Liver (tissue), 9 donors: ENCODE measurements around the gene NTM. TPM values are rescaled to one million over a fixed set of nuclear protein-coding genes. Genes with fewer than 3 reads are reported as not detected.

Experiments used
- DNase-seq: peaks from one replicate; pipeline ENCODE4 v3.0.0-alpha.2; 2017; ENCODE audit warnings: low spot score
- H3K27ac ChIP-seq, 2 donors: one replicate each; pipeline ENCODE4 v1.7.0; 2013; ENCODE audit warnings: inconsistent platforms in 2 of 2, low read length in 2 of 2, control low read depth in 1 of 2, low read depth in 1 of 2, mild to moderate bottlenecking in 1 of 2
- H3K27me3 ChIP-seq, 4 donors: one replicate each; pipeline versions ENCODE4 v1.6.1 to v1.7.0; 2013; ENCODE audit warnings: low read length in 3 of 4, inconsistent platforms in 1 of 4, mild to moderate bottlenecking in 1 of 4, moderate library complexity in 1 of 4; ENCODE audit not compliant: control insufficient read depth in 4 of 4, insufficient read depth in 4 of 4
- H3K36me3 ChIP-seq, 4 donors: one replicate each; pipeline versions ENCODE4 v1.6.1 to v1.7.0; 2013; ENCODE audit warnings: low read length in 3 of 4, mild to moderate bottlenecking in 3 of 4, low read depth in 1 of 4, moderate library complexity in 1 of 4; ENCODE audit not compliant: control insufficient read depth in 4 of 4, insufficient read depth in 3 of 4
- H3K4me1 ChIP-seq, 4 donors: one replicate each; pipeline versions ENCODE4 v1.6.1 to v1.7.0; 2013; ENCODE audit warnings: low read length in 3 of 4, mild to moderate bottlenecking in 3 of 4, moderate library complexity in 1 of 4; ENCODE audit not compliant: control insufficient read depth in 4 of 4, insufficient read depth in 4 of 4
- H3K4me3 ChIP-seq, 3 donors: one replicate each; pipeline versions ENCODE4 v1.6.1 to v1.7.0; 2013; ENCODE audit warnings: low read length in 3 of 3, control low read depth in 1 of 3, low read depth in 1 of 3, mild to moderate bottlenecking in 1 of 3
- H3K9ac ChIP-seq, 2 donors: one replicate each; pipeline ENCODE4 v1.7.0; 2013; ENCODE audit warnings: low read length in 2 of 2, mild to moderate bottlenecking in 2 of 2, moderate library complexity in 2 of 2, control low read depth in 1 of 2, low read depth in 1 of 2
- H3K9me3 ChIP-seq, 4 donors: one replicate each; pipeline versions ENCODE4 v1.6.1 to v1.7.0; 2013; ENCODE audit warnings: low read length in 3 of 4; ENCODE audit not compliant: control insufficient read depth in 4 of 4
- CTCF ChIP-seq: fragments of 150-350 bp; IDR thresholded peaks from 2 replicates; pipeline ENCODE4 v1.5.1; 2017; ENCODE audit warnings: improper control_type of control experiment, low read depth, low read length; ENCODE audit not compliant: missing input control
- EGR1 ChIP-seq, 2 donors: IDR thresholded peaks; 2 replicates each; pipeline ENCODE4 v1.6.1; 2016 to 2018; ENCODE audit warnings: antibody characterized with exemption in 2 of 2, low read depth in 2 of 2
- FOXA1 ChIP-seq: IDR thresholded peaks from 2 replicates; pipeline ENCODE4 v1.6.1; 2016; ENCODE audit warnings: antibody characterized with exemption
- FOXA2 ChIP-seq: IDR thresholded peaks from 2 replicates; pipeline ENCODE4 v1.6.1; 2016; ENCODE audit warnings: antibody characterized with exemption
- GABPA ChIP-seq, 2 donors: IDR thresholded peaks in 1 of 2; conservative IDR thresholded peaks in 1 of 2; 2 replicates each; pipeline ENCODE4 v1.6.1; 2016; ENCODE audit warnings: antibody characterized with exemption in 2 of 2, mild to moderate bottlenecking in 1 of 2, moderate library complexity in 1 of 2
- HNF4A ChIP-seq, 2 donors: conservative IDR thresholded peaks; 2 replicates each; pipeline ENCODE4 v1.6.1; 2016; ENCODE audit warnings: antibody characterized with exemption in 2 of 2, mild to moderate bottlenecking in 2 of 2
- HNF4G ChIP-seq: IDR thresholded peaks from 2 replicates; pipeline ENCODE4 v1.6.1; 2016; ENCODE audit warnings: antibody characterized with exemption
- JUND ChIP-seq, 2 donors: IDR thresholded peaks; 2 replicates each; pipeline ENCODE4 v1.6.1; 2016; ENCODE audit warnings: antibody characterized with exemption in 2 of 2
- MAX ChIP-seq: IDR thresholded peaks from 2 replicates; pipeline ENCODE4 v1.6.1; 2016; ENCODE audit warnings: antibody characterized with exemption
- RAD21 ChIP-seq, 2 donors: IDR thresholded peaks; 2 replicates each; pipeline ENCODE4 v1.6.1; 2016; ENCODE audit warnings: antibody characterized with exemption in 2 of 2, mild to moderate bottlenecking in 2 of 2
- SP1 ChIP-seq: IDR thresholded peaks from 2 replicates; pipeline ENCODE4 v1.6.1; 2018; ENCODE audit warnings: antibody characterized with exemption, mild to moderate bottlenecking
- TAF1 ChIP-seq: conservative IDR thresholded peaks from 2 replicates; pipeline ENCODE4 v1.6.1; 2016; ENCODE audit warnings: antibody characterized with exemption, mild to moderate bottlenecking
- YY1 ChIP-seq: IDR thresholded peaks from 2 replicates; pipeline ENCODE4 v1.6.1; 2016; ENCODE audit warnings: antibody characterized with exemption, mild to moderate bottlenecking
- WGBS: extraction: QIAGEN DNeasy Blood & Tissue Kit; methylation state at CpG from one replicate; pipeline ENCODE4 v1.1.7; 2013; 5-methylcytosine and 5-hydroxymethylcytosine counted together
- polyA plus RNA-seq, 2 donors: library from polyadenylated mRNA; stranded (reverse) in 1 of 2; unstranded in 1 of 2; fragments of 200-250 nt in 1 of 2; fragments of >200 nt in 1 of 2; fragmentation: Nextera tagmentation in 1 of 2; extraction: Ambion mirVana in 1 of 2; gene quantifications; one replicate each; pipeline versions ENCODE4 v1.2.1 to v1.2.3, GENCODE V29; 2013 to 2015
- total RNA-seq, 2 donors: library from RNA; depleted of rRNA; stranded (reverse); fragments of >200 nt; gene quantifications; one replicate each; pipeline ENCODE4 v1.2.3, GENCODE V29; 2014
- TF ChIP-seq, protein P1 (sequence below): IDR thresholded peaks from 2 replicates; pipeline ENCODE4 v1.6.1; 2016; ENCODE audit warnings: antibody characterized with exemption
- TF ChIP-seq, protein P2 (sequence below): IDR thresholded peaks from 2 replicates; pipeline ENCODE4 v1.6.1; 2016; ENCODE audit warnings: antibody characterized with exemption, mild to moderate bottlenecking
- TF ChIP-seq, protein P3 (sequence below): IDR thresholded peaks from 2 replicates; pipeline ENCODE4 v1.6.1; 2016; ENCODE audit warnings: antibody characterized with exemption
- donor health status: healthy.
- donor health status: healthy.
- donor health status: healthy.
- donor health status: healthy.
- donor health status: healthy.

NTM gene
- total and polyA plus RNA-seq, 4 donors: 0.08 to 1.1 (median 0.08) TPM; not detected in 1

DNA sequence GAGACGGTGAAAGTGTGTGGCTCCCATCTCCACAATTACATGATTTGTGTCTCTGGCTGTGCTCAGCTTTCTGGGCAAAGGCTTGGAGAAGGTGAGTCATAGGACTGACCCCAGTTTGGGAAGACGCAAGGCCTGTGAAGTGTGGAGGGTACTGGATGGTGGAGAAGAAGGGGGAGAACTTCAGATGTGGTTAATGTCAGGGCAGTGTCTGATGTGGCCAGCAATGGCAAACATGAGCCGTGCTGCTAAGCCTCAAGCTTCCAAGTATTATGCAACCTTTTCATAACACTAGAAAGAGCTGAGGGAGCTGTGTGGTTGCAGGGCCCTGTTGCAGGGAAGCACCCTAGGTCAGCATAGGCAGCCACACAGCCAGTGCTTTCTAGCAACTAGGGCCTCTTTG, 110.9 kb downstream of the NTM start:
- 64% methylated on average over 3 of the region's 3 CpGs for WGBS
- DNase-seq: no peak
- TF ChIP-seq EGR1 (IDR thresholded peaks at IDR 0.05; ENCODE audit: low read depth in 2 of 2): no peak
- TF ChIP-seq FOXA2: no peak
- no peak for TF ChIP-seq HNF4A (conservative IDR thresholded peaks at IDR 0.05)
- TF ChIP-seq SP1: no peak
- no peak for TF ChIP-seq HNF4G
- TF ChIP-seq GABPA (IDR thresholded peaks at IDR 0.05 in 1 of 2, conservative IDR thresholded peaks at IDR 0.05 in 1 of 2): no peak
- no peak for TF ChIP-seq MAX
- TF ChIP-seq RAD21 (IDR thresholded peaks at IDR 0.05): no peak
- TF ChIP-seq CTCF: no peak
- TF ChIP-seq, protein P1, sequence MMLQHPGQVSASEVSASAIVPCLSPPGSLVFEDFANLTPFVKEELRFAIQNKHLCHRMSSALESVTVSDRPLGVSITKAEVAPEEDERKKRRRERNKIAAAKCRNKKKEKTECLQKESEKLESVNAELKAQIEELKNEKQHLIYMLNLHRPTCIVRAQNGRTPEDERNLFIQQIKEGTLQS: no peak
- TF ChIP-seq TAF1: no peak
- TF ChIP-seq, protein P2, sequence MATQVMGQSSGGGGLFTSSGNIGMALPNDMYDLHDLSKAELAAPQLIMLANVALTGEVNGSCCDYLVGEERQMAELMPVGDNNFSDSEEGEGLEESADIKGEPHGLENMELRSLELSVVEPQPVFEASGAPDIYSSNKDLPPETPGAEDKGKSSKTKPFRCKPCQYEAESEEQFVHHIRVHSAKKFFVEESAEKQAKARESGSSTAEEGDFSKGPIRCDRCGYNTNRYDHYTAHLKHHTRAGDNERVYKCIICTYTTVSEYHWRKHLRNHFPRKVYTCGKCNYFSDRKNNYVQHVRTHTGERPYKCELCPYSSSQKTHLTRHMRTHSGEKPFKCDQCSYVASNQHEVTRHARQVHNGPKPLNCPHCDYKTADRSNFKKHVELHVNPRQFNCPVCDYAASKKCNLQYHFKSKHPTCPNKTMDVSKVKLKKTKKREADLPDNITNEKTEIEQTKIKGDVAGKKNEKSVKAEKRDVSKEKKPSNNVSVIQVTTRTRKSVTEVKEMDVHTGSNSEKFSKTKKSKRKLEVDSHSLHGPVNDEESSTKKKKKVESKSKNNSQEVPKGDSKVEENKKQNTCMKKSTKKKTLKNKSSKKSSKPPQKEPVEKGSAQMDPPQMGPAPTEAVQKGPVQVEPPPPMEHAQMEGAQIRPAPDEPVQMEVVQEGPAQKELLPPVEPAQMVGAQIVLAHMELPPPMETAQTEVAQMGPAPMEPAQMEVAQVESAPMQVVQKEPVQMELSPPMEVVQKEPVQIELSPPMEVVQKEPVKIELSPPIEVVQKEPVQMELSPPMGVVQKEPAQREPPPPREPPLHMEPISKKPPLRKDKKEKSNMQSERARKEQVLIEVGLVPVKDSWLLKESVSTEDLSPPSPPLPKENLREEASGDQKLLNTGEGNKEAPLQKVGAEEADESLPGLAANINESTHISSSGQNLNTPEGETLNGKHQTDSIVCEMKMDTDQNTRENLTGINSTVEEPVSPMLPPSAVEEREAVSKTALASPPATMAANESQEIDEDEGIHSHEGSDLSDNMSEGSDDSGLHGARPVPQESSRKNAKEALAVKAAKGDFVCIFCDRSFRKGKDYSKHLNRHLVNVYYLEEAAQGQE: no peak
- no peak overlapping the region for H3K9ac ChIP-seq
- H3K9me3 ChIP-seq: no peaks in the 10 kb centered on the region
- H3K36me3 ChIP-seq: no peaks in the 10 kb centered on the region
- peaks cover 0 to 4% (median 0%) of the 10 kb centered on the region in 4 donors for H3K27me3 ChIP-seq
- H3K4me3 ChIP-seq: no peak overlapping the region
- H3K27ac ChIP-seq: no peak overlapping the region
- H3K4me1 ChIP-seq: no peaks in the 10 kb centered on the region

DNA sequence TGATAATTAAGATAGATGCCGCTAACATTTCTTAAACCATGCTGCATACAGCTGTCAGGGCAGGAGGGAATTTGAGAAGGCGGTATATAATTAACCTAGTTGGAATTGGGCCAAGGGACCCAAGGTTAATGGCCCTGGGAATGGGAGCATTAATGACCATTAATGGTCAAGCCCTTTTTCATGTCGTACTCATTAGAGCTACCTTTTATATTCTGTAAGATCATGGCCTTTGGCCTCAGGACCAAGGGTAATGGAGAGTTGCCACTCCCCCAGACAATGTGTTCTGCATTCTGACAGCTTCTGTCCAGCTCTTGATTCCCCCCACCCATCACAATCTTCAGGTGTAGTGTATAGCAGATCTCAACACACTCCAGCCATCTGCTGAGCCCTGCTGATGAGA, 111.6 kb downstream of the NTM start:
- 75% methylated on average over 3 of the region's 3 CpGs for WGBS
- no peak overlapping the region for H3K27ac ChIP-seq
- no peaks in the 10 kb centered on the region for H3K4me1 ChIP-seq
- no peaks in the 10 kb centered on the region for H3K9me3 ChIP-seq
- no peak for DNase-seq
- H3K9ac ChIP-seq: no peak overlapping the region
- no peak overlapping the region for H3K4me3 ChIP-seq
- no peaks in the 10 kb centered on the region for H3K36me3 ChIP-seq
- no peak for TF ChIP-seq TAF1
- no peak for TF ChIP-seq YY1
- TF ChIP-seq RAD21 (IDR thresholded peaks at IDR 0.05): no peak
- TF ChIP-seq MAX: no peak
- TF ChIP-seq JUND (IDR thresholded peaks at IDR 0.05): no peak
- TF ChIP-seq, protein P3, sequence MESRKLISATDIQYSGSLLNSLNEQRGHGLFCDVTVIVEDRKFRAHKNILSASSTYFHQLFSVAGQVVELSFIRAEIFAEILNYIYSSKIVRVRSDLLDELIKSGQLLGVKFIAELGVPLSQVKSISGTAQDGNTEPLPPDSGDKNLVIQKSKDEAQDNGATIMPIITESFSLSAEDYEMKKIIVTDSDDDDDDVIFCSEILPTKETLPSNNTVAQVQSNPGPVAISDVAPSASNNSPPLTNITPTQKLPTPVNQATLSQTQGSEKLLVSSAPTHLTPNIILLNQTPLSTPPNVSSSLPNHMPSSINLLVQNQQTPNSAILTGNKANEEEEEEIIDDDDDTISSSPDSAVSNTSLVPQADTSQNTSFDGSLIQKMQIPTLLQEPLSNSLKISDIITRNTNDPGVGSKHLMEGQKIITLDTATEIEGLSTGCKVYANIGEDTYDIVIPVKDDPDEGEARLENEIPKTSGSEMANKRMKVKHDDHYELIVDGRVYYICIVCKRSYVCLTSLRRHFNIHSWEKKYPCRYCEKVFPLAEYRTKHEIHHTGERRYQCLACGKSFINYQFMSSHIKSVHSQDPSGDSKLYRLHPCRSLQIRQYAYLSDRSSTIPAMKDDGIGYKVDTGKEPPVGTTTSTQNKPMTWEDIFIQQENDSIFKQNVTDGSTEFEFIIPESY: no peak
- no peak for TF ChIP-seq FOXA1
- TF ChIP-seq FOXA2: no peak
- TF ChIP-seq SP1: no peak
- no peak for TF ChIP-seq HNF4A (conservative IDR thresholded peaks at IDR 0.05)
- no peak for TF ChIP-seq EGR1 (IDR thresholded peaks at IDR 0.05; ENCODE audit: low read depth in 2 of 2)
- H3K27me3 ChIP-seq: peaks cover 0 to 4% (median 0%) of the 10 kb centered on the region in 4 donors
